GM18505 (cell line): Measurements from ENCODE around the gene JAZF1.

Experiments
- ATAC-seq: cut with Tn5 transposase; IDR thresholded peaks from one replicate; pipeline ENCODE4 v1.9.1; 2021; ENCODE audit not compliant: unreplicated experiment
- POLR2A ChIP-seq: IDR thresholded peaks from 4 replicates; pipeline ENCODE4 v1.6.1; 2011; ENCODE audit warnings: borderline replicate concordance; ENCODE audit not compliant: insufficient read depth, insufficient read length; ENCODE audit errors: extremely low read depth

Gene JAZF1

DNA sequence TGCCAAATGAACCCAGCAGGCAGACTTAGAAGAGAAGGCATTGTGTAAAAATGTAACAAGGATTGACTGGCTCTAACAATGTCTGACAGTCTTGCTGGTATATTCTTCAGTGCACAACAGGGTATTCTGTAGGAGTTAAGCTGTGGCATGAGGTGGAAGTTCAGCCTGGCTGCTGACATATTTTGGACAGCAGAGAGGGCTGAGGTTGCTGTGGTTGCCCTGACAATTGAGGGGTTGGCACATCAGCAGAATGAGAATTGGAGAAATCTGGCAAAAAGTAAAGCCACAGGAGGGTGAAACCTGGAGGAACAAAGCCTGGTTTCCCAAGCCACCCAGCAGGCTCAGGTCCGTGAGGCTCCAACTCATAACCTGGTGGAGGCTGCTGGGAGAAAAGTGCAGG is 220.2 kb downstream of the JAZF1 start:
- TF ChIP-seq POLR2A, result no peak
- ATAC-seq, result no peak

DNA sequence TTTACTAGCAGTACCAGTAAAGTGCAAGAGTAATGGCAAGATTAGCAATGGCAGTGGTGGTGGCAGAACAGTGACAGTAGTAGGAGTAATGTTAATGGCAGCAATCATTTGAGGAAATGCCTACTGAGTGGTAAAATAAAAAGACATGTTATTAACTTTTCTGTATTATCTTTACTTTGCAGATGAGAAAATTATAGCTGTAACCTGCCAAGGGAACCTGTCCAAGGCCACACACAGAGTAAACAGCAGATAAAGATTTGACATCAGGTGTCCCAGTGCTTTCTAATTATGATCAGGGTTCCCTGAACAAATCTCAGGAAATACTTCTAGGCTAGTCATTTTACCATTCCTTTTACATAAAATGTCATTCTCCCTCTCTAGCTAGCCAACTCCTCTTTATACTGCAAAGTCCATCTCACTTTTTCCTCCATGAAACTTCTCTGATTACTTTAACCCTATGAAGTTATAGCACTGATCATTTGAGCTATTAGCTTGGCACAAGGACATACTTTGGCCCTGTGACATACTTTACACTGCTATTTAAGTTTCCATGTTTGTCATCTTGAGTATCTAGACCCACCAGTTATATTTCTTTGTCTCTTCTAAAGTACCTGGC is 221.6 kb downstream of the JAZF1 start:
- TF ChIP-seq POLR2A, result no peak
- no peak for ATAC-seq

DNA sequence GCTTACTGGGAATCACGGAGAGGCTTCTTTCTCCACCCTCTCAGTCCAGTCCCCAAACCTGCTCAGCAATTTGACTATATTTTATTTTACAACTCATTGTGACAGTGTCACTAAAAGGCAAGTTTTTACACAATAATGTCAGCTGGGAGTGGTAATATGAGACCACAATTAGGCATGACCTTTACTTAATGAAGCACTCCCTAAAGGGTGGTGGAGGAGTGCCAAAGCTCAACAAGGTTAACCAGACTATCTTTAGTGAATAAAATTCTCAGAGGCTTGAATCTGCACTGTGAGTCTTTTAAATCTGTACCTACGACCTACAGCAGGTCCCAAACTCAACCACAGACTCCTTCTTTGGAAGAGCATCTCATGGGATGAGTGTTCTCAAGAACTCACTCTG is 225.0 kb downstream of the JAZF1 start:
- no peak for TF ChIP-seq POLR2A
- ATAC-seq, result no peak

DNA sequence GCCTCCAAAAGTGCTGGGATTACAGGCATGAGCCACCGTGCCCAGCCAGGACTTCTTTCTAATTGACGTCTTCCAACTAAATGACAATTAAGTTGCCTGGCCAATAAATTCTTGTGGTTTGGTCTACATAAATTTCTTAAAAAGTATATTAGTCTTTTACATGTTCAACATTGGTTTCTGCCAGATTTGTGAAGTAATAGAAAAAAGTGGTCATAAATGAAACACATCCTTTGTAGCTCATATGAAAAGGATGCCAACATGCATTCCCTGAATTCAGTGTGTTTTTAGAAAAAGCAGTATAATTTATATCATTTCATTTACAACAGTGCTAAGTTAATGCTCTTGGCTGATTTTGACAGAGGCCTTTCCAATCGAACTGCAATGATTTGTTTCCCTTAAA is 225.6 kb downstream of the JAZF1 start:
- no peak for ATAC-seq

DNA sequence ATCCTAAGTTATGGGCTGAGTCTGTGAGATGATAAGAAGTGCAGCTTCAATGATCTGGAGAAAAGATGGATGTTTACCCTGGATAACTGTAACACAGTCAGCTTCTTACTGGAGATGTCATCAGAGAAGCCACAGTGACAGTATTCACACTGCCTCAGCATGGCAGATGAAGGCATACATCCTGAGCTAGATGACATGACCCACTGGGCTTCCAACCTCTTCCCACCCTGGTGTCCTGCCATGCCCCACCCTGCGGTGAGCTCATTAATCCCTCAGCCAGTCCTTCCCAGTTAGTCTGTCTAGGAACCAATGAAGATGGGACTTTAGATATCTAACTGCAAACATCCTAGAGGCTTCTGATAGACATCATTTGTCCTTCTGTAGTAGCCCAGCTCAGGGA is 226.8 kb downstream of the JAZF1 start:
- ATAC-seq, result no peak
- no peak for TF ChIP-seq POLR2A

More for the DNA sequence above, 225.6 kb downstream of the JAZF1 start:
- TF ChIP-seq POLR2A, result no peak

DNA sequence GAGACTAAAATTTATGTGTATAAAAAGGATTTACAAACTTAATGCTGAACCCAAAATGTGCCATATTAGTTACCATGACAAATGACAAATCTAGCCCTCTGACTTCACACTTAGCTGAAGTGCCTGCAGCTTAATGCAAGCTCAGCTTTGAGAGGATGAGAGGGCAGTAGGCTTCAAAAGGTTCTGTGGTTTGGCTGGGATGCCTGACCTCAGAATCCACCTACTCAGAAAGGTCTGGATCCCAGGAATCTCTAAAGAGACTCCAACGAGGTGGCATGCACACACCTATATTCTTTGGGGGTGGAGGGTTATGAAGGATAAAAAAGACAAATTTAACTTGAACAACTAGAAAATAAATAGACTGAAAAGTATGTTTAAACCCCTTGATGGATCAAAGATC is 227.2 kb downstream of the JAZF1 start:
- ATAC-seq, result no peak

DNA sequence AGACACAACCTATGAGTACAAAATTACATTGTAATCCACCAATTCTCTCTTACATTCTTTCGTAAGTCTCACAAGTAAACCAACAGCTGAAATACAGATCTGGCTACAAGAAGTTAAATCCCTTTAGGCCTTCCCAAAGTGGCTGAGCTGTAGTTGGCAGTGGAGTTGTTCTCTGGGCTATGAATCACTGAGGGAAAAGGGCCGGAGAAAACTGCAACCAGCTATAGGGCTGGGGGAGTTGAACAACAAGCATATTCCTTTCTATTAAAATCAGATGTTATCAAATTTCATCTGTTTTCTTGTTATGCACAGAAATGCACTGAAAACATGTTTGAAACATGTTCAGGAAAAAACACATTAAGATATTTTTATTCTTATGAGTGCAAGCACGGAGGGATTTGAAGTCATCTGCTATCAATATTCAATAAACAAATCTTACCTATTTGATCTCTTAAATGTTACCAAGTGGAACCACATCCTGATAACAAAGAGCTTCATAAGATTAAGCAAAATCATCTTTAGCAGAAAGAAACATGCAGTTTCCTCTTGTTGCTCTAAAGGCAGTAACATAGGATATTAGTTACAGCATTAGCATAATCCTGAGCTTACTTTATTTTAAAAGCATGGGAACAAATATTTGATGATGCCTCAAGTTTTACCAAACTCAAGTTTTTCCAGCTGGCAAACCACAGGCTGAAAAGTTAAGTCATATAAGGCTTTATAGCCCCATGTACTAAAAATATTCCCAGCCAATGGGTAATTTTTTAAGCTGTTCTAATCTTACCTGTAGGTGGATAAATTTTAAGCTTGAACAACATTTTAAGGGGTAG is 227.9 kb downstream of the JAZF1 start:
- ATAC-seq, result no peak

More for the DNA sequence above, 227.2 kb downstream of the JAZF1 start:
- TF ChIP-seq POLR2A, result no peak

DNA sequence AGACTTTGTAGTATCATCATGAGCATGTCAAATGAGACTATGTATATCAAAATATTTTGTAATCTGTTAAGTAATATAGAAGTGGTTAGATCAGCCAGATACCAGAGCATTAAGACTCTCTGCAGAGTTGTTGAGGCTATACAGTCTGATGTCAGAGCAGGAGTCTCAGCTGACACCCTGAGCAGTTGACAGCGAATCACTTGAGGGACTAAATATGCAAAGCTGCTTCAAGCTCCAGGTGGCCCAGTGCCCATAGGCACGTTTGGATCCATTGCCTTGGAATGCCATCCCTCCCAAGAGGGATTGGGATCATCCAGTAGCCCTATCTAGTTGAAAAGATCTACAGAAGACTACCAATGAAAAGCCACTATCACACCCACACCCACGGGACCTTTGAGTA is 230.5 kb downstream of the JAZF1 start:
- ATAC-seq, result no peak
- TF ChIP-seq POLR2A, result no peak

More for the DNA sequence above, 227.9 kb downstream of the JAZF1 start:
- no peak for TF ChIP-seq POLR2A

DNA sequence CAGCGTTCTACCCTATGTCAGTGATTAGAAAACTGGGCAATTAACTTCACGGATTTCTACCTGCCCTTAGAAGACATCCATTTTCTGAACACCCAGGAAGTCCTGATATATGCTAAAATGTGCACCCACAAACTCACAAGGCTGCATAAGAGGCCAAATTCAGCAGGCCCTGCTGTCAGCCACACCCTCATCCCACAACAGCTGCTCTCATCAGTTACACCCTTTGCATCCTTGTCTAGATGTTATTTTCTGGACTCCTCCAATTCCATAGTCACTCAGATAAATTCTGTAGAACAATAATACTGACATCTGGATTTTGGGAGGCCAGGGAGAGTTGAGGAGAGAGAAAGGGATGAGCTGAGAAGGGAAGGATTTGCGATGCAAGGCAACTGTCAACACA is 231.7 kb downstream of the JAZF1 start:
- ATAC-seq, result no peak
- no peak for TF ChIP-seq POLR2A

DNA sequence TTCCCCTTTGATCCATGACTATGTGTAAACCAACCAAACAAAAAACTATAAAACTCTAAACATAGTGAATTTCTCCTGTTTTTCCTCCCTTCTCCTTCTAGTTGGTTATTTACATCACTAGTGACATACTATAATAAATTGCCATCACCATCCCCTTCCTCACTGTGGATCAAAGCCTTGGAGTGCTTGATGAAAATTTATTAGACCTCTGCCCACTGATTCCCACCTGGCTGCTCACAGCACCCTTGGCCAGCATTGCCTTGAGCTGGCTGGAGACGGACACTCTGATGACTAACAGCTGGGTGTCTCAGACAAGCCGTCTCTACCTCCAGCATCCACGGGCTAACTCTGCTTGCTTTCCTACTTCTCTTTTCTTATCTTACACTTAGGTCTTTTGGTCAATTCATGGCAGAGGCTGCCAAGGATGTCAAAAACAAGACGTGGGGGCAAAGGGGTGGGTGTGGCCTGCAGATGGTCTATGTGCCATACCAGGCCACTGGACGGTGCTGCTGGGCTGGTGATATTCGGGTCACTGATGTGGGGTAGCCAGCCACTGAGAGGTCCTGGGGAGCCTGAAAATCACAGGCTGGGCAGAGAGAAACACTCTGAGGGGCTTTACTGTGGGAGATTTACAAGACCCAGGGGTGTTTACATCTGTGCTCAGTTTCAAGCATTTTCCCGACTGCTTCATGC is 232.9 kb downstream of the JAZF1 start:
- TF ChIP-seq POLR2A, result no peak
- ATAC-seq, result no peak

DNA sequence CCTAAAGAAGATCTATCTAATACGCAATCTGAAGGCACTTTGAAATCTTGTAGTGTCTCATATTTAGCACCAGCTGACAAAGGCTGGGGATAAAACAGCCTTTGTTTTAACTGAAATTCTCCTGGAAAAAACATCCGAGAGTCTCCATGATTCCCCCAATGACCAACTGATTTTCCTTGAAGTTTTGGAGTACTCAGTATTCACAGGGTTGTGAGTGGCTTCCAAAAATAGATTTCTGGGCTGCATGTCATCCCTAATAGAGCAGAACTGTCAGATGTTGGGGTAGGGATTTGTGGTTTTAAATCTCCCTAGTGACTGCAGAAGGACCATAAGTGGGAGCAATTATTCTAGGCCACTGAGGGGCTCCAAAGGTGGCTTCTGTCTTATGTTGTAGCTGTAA is 234.2 kb downstream of the JAZF1 start:
- no peak for ATAC-seq
- TF ChIP-seq POLR2A, result no peak

DNA sequence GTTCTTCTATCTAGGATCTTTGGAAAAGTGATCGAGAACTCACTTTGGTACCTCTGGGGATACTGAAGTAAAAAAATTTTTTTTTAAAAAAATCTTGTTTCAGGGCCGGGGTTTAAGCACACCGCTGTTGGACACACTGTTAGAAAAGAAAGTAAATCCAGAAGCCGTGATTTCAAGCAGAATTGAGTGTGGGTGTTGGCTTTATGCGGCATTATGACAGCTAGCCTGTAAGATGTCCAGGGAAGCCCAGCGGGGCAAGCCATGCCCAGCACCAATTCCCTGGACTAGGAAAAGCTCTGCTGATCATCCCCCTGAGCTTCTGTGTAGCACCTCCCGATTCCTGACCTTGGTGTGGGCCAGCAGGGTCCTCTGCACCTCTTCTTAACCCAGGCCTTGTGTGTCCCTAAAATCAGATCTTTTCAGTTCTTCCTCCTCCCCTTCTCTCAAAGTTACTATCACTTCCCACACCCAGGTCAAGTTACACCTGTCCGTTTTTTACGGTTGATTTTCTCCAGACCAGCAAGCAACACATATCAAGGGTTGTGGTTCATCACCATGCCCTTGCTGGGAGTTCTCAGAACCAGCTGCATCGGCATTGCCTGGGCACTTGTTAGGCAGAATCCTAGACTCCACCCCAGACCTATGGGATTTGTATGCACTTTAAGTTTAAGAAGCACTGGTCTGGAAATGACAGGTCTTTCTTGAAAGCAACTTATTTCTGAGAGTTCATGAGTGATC is 235.4 kb downstream of the JAZF1 start:
- TF ChIP-seq POLR2A, result no peak
- ATAC-seq, result no peak

DNA sequence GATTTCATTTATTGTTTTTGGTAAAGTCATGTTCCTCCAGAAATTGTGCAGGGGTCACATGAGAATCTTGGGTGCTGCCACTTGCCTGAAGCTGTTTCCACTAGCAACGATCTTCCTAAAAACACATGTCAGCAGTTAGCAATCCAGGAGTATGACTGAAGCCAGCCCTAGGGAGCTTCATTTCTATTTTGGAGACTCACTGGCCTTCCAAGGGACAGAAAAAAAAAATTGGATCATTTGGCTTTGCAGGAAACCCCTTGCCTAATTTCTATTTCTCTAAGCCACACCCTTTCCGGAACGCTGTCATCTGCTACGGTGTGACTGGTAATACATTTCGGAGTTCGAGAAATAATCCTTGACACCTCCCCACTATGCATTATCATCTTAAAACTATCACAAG is 236.0 kb downstream of the JAZF1 start:
- ATAC-seq, result no peak
- TF ChIP-seq POLR2A, result no peak
